Measurements from ENCODE around the gene DOCK2.
"Not testable (repeated sequence)": the region's sequence is repeated elsewhere in the genome, so short reads cannot be mapped to it uniquely, and the experiment has no call there.

DOCK2 gene

GRCh38 chr5:169758886-169759285 lies 121.8 kb downstream of the DOCK2 start:
- DNase-seq (ENCODE audit: low read depth): no peak

GRCh38 chr5:169760229-169760628 lies 123.2 kb downstream of the DOCK2 start:
- DNase-seq (ENCODE audit: low read depth): no peak

GRCh38 chr5:169762338-169763095 lies 125.4 kb downstream of the DOCK2 start:
- no peak for DNase-seq (ENCODE audit: low read depth)

- DNase-seq (ENCODE audit: low read depth): no peak
Measured at GRCh38 chr5:169763376-169764017, 126.4 kb downstream of the DOCK2 start.

- DNase-seq (ENCODE audit: low read depth): no peak
Measured at GRCh38 chr5:169764018-169764378, 126.9 kb downstream of the DOCK2 start.

- DNase-seq (ENCODE audit: low read depth): no peak
Measured at GRCh38 chr5:169765176-169765996, 128.3 kb downstream of the DOCK2 start.

- DNase-seq (ENCODE audit: low read depth): not testable (repeated sequence)
Measured at GRCh38 chr5:169766943-169767342, 129.9 kb downstream of the DOCK2 start.

GRCh38 chr5:169767938-169768337 lies 130.9 kb downstream of the DOCK2 start:
- DNase-seq (ENCODE audit: low read depth): no peak

GRCh38 chr5:169768416-169768815 lies 131.3 kb downstream of the DOCK2 start:
- DNase-seq (ENCODE audit: low read depth): no peak

GRCh38 chr5:169770109-169770508 lies 133.0 kb downstream of the DOCK2 start:
- no peak for DNase-seq (ENCODE audit: low read depth)

- no peak for DNase-seq (ENCODE audit: low read depth)
Measured at GRCh38 chr5:169772256-169772655, 135.2 kb downstream of the DOCK2 start.

- DNase-seq (ENCODE audit: low read depth): no peak
Measured at GRCh38 chr5:169772688-169773087, 135.6 kb downstream of the DOCK2 start.

- no peak for DNase-seq (ENCODE audit: low read depth)
Measured at GRCh38 chr5:169777159-169777558, 140.1 kb downstream of the DOCK2 start.

GRCh38 chr5:169778622-169779596 lies 141.8 kb downstream of the DOCK2 start:
- DNase-seq (ENCODE audit: low read depth): no peak

- DNase-seq (ENCODE audit: low read depth): no peak
Measured at GRCh38 chr5:169781420-169782345, 144.6 kb downstream of the DOCK2 start.

GRCh38 chr5:169785771-169786618 lies 148.9 kb downstream of the DOCK2 start:
- DNase-seq (ENCODE audit: low read depth): no peak

GRCh38 chr5:169788168-169788567 lies 151.1 kb downstream of the DOCK2 start:
- DNase-seq (ENCODE audit: low read depth): no peak

- DNase-seq (ENCODE audit: low read depth): no peak
Measured at GRCh38 chr5:169789417-169789940, 152.4 kb downstream of the DOCK2 start.

GRCh38 chr5:169791251-169791650 lies 154.2 kb downstream of the DOCK2 start:
- DNase-seq (ENCODE audit: low read depth): no peak

All from stimulated activated CD8-positive, alpha-beta memory T cell treated with anti-CD3 and anti-CD28 coated beads, Interleukin-12 subunit alpha, Interleukin-12 subunit beta, amount 100 ng/mL, for 4 hours (primary cell).